ENCODE data around the gene CRHBP.

DNA sequence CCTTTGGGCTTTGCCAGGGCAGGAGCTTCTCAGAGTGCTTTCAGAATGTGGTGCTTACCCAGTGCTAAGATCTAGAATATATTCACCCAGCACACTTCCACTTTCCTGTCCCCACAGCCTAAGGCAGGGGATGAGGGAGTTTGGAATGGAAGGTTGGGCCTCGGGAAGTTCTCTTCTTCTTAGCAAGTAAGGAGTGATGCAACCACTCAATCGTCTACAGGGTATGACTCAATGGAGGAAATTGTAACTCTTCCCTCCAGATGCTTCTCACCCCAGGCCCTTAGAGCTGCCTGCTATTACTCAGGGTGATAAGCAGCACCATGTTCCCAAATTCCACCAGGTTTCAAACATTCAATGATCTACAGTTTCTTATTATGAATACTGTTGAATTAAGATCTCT lies 46.6 kb downstream of the CRHBP start:
- TF ChIP-seq, protein P1, sequence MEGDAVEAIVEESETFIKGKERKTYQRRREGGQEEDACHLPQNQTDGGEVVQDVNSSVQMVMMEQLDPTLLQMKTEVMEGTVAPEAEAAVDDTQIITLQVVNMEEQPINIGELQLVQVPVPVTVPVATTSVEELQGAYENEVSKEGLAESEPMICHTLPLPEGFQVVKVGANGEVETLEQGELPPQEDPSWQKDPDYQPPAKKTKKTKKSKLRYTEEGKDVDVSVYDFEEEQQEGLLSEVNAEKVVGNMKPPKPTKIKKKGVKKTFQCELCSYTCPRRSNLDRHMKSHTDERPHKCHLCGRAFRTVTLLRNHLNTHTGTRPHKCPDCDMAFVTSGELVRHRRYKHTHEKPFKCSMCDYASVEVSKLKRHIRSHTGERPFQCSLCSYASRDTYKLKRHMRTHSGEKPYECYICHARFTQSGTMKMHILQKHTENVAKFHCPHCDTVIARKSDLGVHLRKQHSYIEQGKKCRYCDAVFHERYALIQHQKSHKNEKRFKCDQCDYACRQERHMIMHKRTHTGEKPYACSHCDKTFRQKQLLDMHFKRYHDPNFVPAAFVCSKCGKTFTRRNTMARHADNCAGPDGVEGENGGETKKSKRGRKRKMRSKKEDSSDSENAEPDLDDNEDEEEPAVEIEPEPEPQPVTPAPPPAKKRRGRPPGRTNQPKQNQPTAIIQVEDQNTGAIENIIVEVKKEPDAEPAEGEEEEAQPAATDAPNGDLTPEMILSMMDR (IDR thresholded peaks at IDR 0.05; ENCODE audit: extremely low read depth in 1 of 2, insufficient read depth in 1 of 2, low read depth in 1 of 2, low read length in 2 of 2) = no peak
- TF ChIP-seq MAX (IDR thresholded peaks at IDR 0.05; ENCODE audit: insufficient read depth, insufficient read length) (no peak), POLR2AphosphoS5 (IDR thresholded peaks at IDR 0.05; ENCODE audit: insufficient read depth, low read depth, low read length) (no peak), POLR2A (IDR thresholded peaks at IDR 0.05; ENCODE audit: low read depth, low read length) (no peak), EZH2 (IDR thresholded peaks at IDR 0.05; ENCODE audit: borderline replicate concordance, low read depth, low read length, severe bottlenecking) (no peak), MYC (IDR thresholded peaks at IDR 0.05; ENCODE audit: low read depth, low read length) (no peak), FOS (IDR thresholded peaks at IDR 0.05; ENCODE audit: borderline replicate concordance, insufficient read depth, low read length) (no peak)
